Stimulated activated naive CD8-positive, alpha-beta T cell treated with anti-CD3 and anti-CD28 coated beads, Interleukin-15, Interleukin-2, amounts not matched to agents 100 ng/mL and 50 ng/mL, for 24 hours (primary cell): Measurements from ENCODE around the gene RHBG.

Experiments
- H3K27ac Mint-ChIP-seq: one replicate; pipeline ENCODE4 v1.8.0; 2021; ENCODE audit warnings: mild to moderate bottlenecking, mixed read lengths
- H3K27me3 Mint-ChIP-seq: one replicate; pipeline ENCODE4 v1.8.0; 2021; ENCODE audit warnings: mixed read lengths
- H3K36me3 Mint-ChIP-seq: one replicate; pipeline ENCODE4 v1.8.0; 2021; ENCODE audit warnings: low read depth, mixed read lengths
- H3K4me1 Mint-ChIP-seq: one replicate; pipeline ENCODE4 v1.8.0; 2021; ENCODE audit warnings: low read depth, mixed read lengths
- H3K4me3 Mint-ChIP-seq: one replicate; pipeline ENCODE4 v1.8.0; 2021; ENCODE audit warnings: mild to moderate bottlenecking, mixed read lengths
- H3K9me3 Mint-ChIP-seq: one replicate; pipeline ENCODE4 v1.8.0; 2021; ENCODE audit warnings: mixed read lengths

Gene RHBG

DNA sequence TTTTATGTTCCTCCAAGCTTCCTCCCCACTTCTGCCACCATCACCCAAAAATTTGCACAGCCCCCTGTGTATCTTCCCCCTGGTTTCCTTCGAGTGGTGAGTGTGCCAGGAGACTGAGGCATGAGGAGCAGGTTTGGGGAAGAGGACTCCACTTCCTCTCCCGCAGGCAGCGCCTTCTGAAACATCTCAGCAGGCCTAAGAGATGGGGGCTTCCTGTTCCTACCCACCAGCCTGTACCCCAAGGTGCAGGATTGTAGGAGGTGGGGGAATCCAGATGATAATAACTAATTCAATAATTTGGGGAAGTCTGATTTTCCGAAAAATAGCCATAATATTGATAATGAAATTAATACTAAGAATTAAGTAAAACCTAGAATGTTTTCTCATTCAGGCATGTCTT, 62.4 kb downstream of the RHBG start:
- Mint-ChIP-seq H3K36me3 (no peaks in the 10 kb centered on the region), H3K27me3 (peaks cover 92% of the 10 kb centered on the region), H3K27ac (no peak overlapping the region), H3K4me1 (peaks cover 27% of the 10 kb centered on the region), H3K9me3 (no peaks in the 10 kb centered on the region), H3K4me3 (no peak overlapping the region)

DNA sequence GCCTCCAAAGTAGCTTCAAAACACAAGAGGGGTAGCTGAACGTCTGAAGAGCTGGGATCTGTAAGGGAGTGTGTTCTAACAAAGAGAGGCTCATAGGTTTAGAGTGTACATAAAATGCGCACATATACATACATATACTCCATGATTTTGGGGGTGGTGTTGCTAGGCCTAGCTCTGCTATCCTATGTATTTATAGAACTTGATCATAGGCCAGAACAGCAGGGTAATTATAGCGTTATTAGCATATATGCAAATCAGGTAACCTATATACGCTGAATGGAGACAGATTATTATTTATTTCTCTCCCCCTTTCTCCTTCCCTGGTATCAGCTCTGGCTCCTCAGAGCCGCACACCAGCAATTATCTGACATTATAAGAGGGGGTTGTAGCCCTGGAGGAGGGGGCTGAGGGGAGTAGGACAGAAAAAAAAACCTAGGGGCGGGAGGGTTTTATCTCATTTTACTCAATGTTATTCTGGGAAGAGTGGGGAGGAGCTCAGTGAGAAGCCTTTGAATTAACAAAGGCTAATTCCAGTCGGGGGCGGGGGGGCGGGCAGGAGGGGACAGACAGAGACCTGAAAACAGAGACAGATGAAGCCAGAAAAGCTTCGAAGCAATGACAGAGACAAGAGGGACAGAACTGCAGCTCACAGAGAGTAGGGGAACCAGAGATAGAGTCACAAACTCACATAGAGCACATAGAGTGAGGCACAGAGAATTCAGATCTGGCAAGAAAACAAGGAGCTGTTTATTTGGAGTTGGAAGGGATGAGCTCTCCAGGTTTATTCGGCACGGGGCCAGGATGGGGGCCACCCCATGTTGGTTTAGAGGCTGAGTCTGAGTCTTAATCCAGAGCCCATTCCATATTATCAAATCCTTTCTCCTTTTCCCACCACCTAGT, 63.0 kb downstream of the RHBG start:
- Mint-ChIP-seq H3K4me1 (peaks cover 32% of the 10 kb centered on the region), H3K9me3 (no peaks in the 10 kb centered on the region), H3K27ac (no peak overlapping the region), H3K36me3 (no peaks in the 10 kb centered on the region), H3K4me3 (no peak overlapping the region), H3K27me3 (peaks cover 91% of the 10 kb centered on the region)

DNA sequence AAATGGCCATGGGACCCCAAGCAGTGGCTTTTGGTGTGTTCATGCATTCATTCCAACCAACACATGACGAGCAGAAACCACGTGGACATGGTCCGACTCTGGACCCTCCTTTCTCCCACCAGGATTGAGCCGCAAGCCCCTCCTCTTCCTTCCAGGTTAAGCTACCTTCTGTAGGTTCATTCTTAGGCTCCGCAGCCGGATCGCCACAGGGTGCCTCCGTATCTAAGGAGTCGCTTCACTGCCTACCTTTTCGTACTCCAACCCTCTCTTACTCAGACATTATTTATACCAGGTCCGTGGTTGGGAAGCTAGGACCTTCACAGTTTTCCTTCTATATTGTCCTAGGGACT, 63.6 kb downstream of the RHBG start:
- H3K27ac Mint-ChIP-seq, result no peak overlapping the region

DNA sequence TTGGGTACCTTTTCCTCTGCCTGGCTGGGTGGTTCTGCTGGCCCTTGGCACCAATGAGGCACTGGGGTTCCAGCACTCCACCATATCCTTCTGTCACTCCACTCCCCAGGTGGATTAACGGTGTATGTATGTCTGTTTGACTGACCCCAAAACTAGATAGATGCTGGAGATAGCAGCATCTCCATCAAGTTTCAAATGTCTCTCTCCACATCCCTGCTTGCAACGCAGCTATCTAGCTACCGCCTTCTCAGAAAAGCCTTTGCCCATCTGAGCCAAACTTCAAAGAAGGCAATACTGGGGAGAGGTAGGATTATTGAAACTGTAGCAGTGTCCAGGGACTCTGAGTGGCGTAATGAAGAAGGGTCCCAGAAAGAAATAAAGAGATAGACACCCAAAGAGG, 64.0 kb downstream of the RHBG start:
- Mint-ChIP-seq H3K9me3 (no peaks in the 10 kb centered on the region), H3K27me3 (peaks cover 90% of the 10 kb centered on the region), H3K36me3 (no peaks in the 10 kb centered on the region), H3K4me3 (no peak overlapping the region), H3K27ac (no peak overlapping the region), H3K4me1 (peaks cover 41% of the 10 kb centered on the region)

More for the DNA sequence above, 63.6 kb downstream of the RHBG start:
- Mint-ChIP-seq H3K9me3 (no peaks in the 10 kb centered on the region), H3K4me1 (peaks cover 37% of the 10 kb centered on the region), H3K4me3 (no peak overlapping the region), H3K36me3 (no peaks in the 10 kb centered on the region), H3K27me3 (peaks cover 91% of the 10 kb centered on the region)

- peaks cover 89% of the 10 kb centered on the region for H3K27me3 Mint-ChIP-seq
- no peaks in the 10 kb centered on the region for H3K36me3 Mint-ChIP-seq
- no peak overlapping the region for H3K4me3 Mint-ChIP-seq
- peaks cover 46% of the 10 kb centered on the region for H3K4me1 Mint-ChIP-seq
- no peaks in the 10 kb centered on the region for H3K9me3 Mint-ChIP-seq
- no peak overlapping the region for H3K27ac Mint-ChIP-seq
These were observed 64.6 kb downstream of the RHBG start for GRCh38 chr1:156433602-156434001.
